ENCODE results near the gene LARP6. TPM values are rescaled to one million over a fixed set of nuclear protein-coding genes. Genes with fewer than 3 reads are reported as not detected.

Gene LARP6
- total RNA-seq, 1 donor from 2014 or later: not detected

DNA sequence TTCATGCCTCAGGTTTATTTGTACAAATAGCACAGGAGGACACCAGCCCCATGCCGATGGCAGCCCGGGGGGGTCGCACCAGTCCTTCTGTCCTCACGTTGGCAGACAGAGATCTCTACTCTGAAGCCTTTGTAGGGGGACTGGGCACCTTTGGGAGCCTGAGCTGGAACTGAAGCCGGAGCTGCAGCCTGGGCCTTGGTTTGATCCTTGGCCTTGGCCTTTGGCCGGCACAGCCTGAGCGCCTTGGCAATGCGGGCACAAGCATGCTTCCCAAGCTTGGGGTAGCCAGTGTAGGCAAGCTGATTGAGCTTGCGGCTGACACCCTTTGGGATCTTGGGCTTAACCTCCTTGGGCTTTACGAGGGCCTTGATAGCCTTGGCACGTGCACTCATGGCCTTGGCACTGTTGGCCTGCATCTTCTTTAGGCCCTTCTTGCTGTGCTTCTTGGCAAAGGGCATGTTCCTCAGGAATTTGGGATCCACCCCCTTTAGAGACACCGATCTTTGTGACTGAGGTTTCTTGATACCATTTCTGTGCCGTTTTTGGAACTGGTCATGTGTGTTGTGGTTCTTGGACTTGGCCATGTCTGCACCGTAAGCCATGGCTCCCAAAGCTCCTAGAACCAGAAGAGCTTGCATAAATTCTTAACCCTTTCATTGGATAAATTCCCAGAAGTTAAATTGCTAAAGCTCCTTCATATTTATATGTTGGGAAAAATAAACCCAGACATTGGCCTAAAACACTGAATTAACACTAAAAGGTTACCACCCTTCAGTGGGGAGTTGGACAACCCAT is 57.2 kb downstream of the LARP6 start:
- intact Hi-C loops (cut with micrococcal nuclease): no loop called here

DNA sequence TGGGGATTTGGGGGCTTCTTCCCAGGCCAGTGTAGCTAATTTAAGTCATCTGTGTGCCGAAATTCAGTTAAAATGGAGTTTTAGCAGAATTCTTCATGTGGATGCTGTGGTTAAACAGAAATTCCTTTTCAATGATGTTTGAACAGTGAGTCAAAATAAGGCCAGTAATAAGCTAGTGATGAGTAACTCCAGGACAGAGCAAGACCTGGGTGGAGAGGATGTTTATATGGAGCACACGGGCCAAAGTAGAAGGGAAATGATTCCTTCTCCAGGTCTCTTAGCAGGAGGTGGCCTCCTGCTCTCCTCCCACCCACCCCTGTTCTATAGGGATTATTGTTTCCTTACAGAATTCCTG is 58.7 kb downstream of the LARP6 start:
- intact Hi-C loops (cut with micrococcal nuclease): no loop called here

DNA sequence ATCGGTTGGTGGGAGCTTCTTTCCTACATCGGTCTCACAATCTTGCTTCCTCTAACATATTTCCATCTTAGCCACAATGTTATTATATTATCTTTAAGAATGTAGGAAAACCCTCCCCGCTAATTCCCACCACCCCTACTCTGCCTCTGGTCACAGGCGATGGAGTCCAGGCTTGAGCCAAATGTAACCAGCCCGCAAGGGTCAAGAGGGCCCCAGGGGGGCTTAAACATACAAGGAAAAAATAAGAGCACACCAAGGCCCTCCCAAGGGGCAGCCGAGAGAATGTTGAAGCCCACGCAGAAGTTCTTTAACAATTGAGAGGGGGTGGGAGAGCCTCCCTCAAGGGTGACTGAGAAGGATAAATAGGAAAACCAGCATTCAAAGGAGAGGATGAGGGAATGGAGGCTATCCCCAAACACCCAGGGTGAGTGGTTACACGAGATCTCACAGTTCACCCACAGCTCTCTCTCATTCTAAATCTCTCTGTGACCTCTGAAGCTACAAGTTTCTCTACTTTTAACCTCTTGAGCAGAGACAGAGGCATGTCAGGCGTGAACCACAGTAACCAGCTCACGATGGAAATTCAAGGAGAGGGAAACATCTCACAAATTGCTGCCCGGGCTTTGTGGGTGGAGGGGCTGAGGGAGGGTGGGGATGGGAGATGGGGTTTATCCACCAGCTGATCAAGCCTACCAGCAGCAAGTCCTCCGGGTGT is 59.2 kb downstream of the LARP6 start:
- intact Hi-C loops (cut with micrococcal nuclease): no loop called here

DNA sequence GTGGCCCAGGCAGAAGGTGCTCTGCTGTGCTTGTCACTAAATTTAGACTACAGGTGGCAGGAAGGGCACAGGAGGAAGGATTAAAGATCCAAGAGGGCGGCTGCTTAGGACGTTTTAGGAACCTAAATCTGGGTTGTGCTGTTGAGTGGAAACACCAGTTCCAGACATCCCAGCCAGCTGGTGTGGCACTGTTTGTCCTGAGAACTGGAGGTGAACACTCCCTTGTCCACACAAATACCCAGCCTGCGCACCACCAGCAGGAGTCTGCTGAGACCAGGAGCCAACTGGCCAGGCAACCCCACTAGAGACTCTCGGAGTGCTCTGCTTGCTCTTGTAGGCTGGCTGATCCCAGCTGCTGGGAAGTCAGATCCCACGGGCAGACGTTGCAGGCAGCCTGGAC is 60.3 kb downstream of the LARP6 start:
- intact Hi-C loops (cut with micrococcal nuclease): no loop called here

GRCh38 chr15:70792171-70792573 is 61.8 kb downstream of the LARP6 start:
- intact Hi-C loops (cut with micrococcal nuclease): no loop called here

GRCh38 chr15:70791259-70791658 is 62.7 kb downstream of the LARP6 start:
- intact Hi-C loops (cut with micrococcal nuclease): no loop called here

DNA sequence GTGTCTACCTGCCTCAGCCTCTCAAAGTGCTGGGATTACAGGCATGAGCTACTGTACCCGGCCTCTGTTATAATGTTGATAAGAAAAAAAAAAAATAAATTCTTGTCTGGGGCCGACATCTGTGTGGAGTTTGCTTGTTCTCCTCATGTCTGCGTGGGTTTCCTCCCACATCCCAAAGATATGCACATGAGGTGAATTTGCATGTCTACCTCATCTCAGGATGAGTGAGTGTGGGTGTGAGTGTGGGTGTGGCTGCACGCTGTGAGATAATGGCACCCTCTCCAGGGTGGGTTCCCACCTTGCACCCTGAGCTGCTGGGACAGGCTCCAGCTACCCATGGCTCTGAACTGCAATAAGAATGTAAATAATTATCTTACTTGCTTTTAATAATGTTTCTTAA is 64.7 kb downstream of the LARP6 start:
- intact Hi-C loops (cut with micrococcal nuclease): no loop called here

DNA sequence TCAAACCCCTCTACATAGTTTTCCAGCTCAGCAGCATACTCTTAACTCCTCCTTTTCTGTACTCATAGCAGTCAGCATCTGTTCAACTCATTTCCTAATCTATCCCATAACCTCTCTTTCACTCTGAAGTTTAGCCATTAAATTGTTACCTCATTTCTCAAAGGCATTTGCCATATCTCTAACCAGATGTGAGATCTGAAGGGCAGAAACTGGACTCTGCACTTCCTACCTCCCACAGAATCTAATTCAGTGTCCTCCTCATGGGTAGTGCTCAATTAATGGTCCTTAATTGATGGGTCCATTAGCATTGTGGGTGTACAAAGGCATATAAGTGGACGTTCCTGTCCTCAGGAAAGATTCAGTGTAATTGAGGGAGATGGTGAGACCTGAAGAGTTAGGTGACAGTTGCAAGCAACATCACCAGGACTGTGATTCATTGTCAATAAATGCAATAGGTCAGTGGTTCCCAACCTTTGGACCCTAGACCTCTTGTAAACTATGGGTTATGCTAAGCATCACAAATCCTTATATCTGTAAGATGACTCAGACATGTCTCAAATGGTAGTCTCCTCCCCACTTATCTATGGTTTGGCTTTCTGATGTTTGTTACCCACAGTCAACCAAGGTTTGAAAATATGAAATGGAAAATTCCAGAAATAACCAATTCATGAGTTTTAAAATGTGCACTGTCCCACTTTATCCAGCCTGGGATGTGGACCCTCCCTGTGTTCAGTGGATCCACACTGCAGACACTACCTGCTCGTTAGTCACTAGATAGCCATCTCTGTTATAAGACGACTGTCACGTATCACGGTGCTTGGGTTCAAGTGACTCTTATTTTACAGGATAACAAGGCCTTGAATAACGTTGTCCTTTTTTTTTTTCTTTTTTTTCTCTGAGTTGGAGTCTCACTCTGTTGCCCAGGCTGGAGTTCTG is 65.6 kb downstream of the LARP6 start:
- intact Hi-C loops (cut with micrococcal nuclease): no loop called here

GRCh38 chr15:70786996-70787395 is 67.0 kb downstream of the LARP6 start:
- intact Hi-C loops (cut with micrococcal nuclease): no loop called here

- intact Hi-C loops (cut with micrococcal nuclease): no loop called here
Observed at GRCh38 chr15:70783610-70784022, 70.3 kb downstream of the LARP6 start.

DNA sequence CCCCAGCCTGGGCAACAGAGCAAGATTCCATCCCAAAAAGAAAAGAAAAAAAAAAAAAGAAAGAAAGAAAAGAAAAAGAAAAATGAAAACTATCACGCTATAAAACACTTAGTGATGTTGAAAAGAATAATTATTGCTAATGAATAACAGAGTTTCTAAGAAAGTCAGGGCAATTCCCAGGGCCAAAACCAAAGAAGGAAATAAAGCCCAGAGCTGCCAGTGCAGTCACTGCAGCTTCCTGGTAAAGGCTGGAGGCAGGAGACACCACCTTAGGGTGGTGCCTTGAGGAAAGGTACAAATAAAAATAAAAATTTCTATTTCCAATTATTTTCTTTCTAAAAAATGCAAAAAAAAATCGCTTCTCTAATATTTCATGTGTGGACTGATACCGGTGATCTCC is 70.9 kb downstream of the LARP6 start:
- intact Hi-C loops (cut with micrococcal nuclease): no loop called here

- intact Hi-C loops (cut with micrococcal nuclease): no loop called here
Observed at GRCh38 chr15:70781236-70781635, 72.7 kb downstream of the LARP6 start.

Other genes with a start within 250 kb of the LARP6 start
- 0.66 and 0.80 TPM in 2 replicates for gene UACA, start 90.6 kb downstream of the LARP6 start, total RNA-seq
- gene THAP10, start 38.3 kb upstream of the LARP6 start, total RNA-seq: not detected in 2 replicates
- gene LRRC49, start 38.7 kb upstream of the LARP6 start, total RNA-seq: 0.29 TPM in 1 of 2 replicates, not detected in the other

All from T-helper 1 cell treated with Interleukin-12 subunit alpha and Interleukin-12 subunit beta and Interleukin-4 antibody, amounts not matched to agents 30 ng/mL and 1 ng/mL, for 36 hours (primary cell).